Stimulated activated naive B cell treated with anti-CD40 and anti-IgM and Interleukin-4, amounts not matched to agents 10 μg/mL and 1 μg/mL and 100 μg/mL, for 72 hours (primary cell): ENCODE data around the gene SLC28A1.

ENCODE experiments used
- ATAC-seq, 2 donors: fragments of 150-1000 bp; cut with Tn5 transposase; replicated peaks; 2 replicates each; pipeline ENCODE4 v1.10.0; 2021; ENCODE audit warnings: moderate library complexity in 1 of 2
- DNase-seq: peaks from one replicate; pipeline ENCODE4 v3.0.0; 2021
- H3K27ac Mint-ChIP-seq: one replicate; pipeline ENCODE4 v1.8.0; 2022; ENCODE audit warnings: mild to moderate bottlenecking, mixed read lengths
- H3K27me3 Mint-ChIP-seq, 2 donors: one replicate each; pipeline ENCODE4 v1.8.0; 2022; ENCODE audit warnings: mixed read lengths in 2 of 2
- H3K36me3 Mint-ChIP-seq, 2 donors: one replicate each; pipeline ENCODE4 v1.8.0; 2022; ENCODE audit warnings: mixed read lengths in 2 of 2, mild to moderate bottlenecking in 1 of 2
- H3K4me1 Mint-ChIP-seq, 2 donors: one replicate each; pipeline ENCODE4 v1.8.0; 2022; ENCODE audit warnings: mixed read lengths in 2 of 2, mild to moderate bottlenecking in 1 of 2
- H3K4me3 Mint-ChIP-seq, 2 donors: one replicate each; pipeline ENCODE4 v1.8.0; 2022; ENCODE audit warnings: mild to moderate bottlenecking in 2 of 2, mixed read lengths in 2 of 2, moderate library complexity in 1 of 2
- H3K9me3 Mint-ChIP-seq, 2 donors: one replicate each; pipeline ENCODE4 v1.8.0; 2022; ENCODE audit warnings: mixed read lengths in 2 of 2, mild to moderate bottlenecking in 1 of 2

The SLC28A1 gene

GRCh38 chr15:84855765-84856164 is 28.7 kb upstream of the SLC28A1 start:
- Mint-ChIP-seq H3K27ac (no peak overlapping the region), H3K27me3 (no peaks in the 10 kb centered on the region), H3K4me3 (no peak overlapping the region), H3K4me1 (no peaks in the 10 kb centered on the region), H3K9me3 (no peaks in the 10 kb centered on the region), H3K36me3 (no peaks in the 10 kb centered on the region)
- ATAC-seq, result no peak
- no peak for DNase-seq

- ATAC-seq (no peak), DNase-seq (no peak)
- H3K27me3 Mint-ChIP-seq, result no peaks in the 10 kb centered on the region
- H3K36me3 Mint-ChIP-seq, result no peaks in the 10 kb centered on the region
- no peaks in the 10 kb centered on the region for H3K9me3 Mint-ChIP-seq
- no peak overlapping the region for H3K4me3 Mint-ChIP-seq
- H3K27ac Mint-ChIP-seq, result no peak overlapping the region
- no peaks in the 10 kb centered on the region for H3K4me1 Mint-ChIP-seq
Observed at GRCh38 chr15:84856731-84857417, 27.6 kb upstream of the SLC28A1 start.

GRCh38 chr15:84857418-84858004 is 27.0 kb upstream of the SLC28A1 start:
- H3K9me3 Mint-ChIP-seq, result no peaks in the 10 kb centered on the region
- no peaks in the 10 kb centered on the region for H3K27me3 Mint-ChIP-seq
- no peak for ATAC-seq
- no peak overlapping the region for H3K27ac Mint-ChIP-seq
- no peaks in the 10 kb centered on the region for H3K36me3 Mint-ChIP-seq
- no peak for DNase-seq
- no peak overlapping the region for H3K4me3 Mint-ChIP-seq
- no peaks in the 10 kb centered on the region for H3K4me1 Mint-ChIP-seq

GRCh38 chr15:84858231-84858630 is 26.2 kb upstream of the SLC28A1 start:
- no peaks in the 10 kb centered on the region for H3K36me3 Mint-ChIP-seq
- H3K9me3 Mint-ChIP-seq, result no peaks in the 10 kb centered on the region
- H3K4me1 Mint-ChIP-seq, result no peaks in the 10 kb centered on the region
- DNase-seq, result no peak
- H3K4me3 Mint-ChIP-seq, result no peak overlapping the region
- H3K27me3 Mint-ChIP-seq, result no peaks in the 10 kb centered on the region
- no peak for ATAC-seq
- H3K27ac Mint-ChIP-seq, result no peak overlapping the region

- Mint-ChIP-seq H3K9me3 (no peaks in the 10 kb centered on the region), H3K4me3 (no peak overlapping the region), H3K27ac (no peak overlapping the region), H3K27me3 (no peaks in the 10 kb centered on the region), H3K4me1 (no peaks in the 10 kb centered on the region), H3K36me3 (no peaks in the 10 kb centered on the region)
- DNase-seq, result no peak
- no peak for ATAC-seq
Observed at GRCh38 chr15:84859144-84859543, 25.3 kb upstream of the SLC28A1 start.

GRCh38 chr15:84859651-84860050 is 24.8 kb upstream of the SLC28A1 start:
- Mint-ChIP-seq H3K27ac (peak overlapping the region; percentile 65), H3K27me3 (no peaks in the 10 kb centered on the region), H3K9me3 (no peaks in the 10 kb centered on the region), H3K36me3 (no peaks in the 10 kb centered on the region), H3K4me3 (no peak overlapping the region), H3K4me1 (no peaks in the 10 kb centered on the region)
- DNase-seq (no peak), ATAC-seq (no peak)

GRCh38 chr15:84861781-84862180 is 22.7 kb upstream of the SLC28A1 start:
- H3K9me3 Mint-ChIP-seq, result no peaks in the 10 kb centered on the region
- no peaks in the 10 kb centered on the region for H3K36me3 Mint-ChIP-seq

GRCh38 chr15:84862214-84862975 is 22.1 kb upstream of the SLC28A1 start:
- Mint-ChIP-seq H3K27ac (no peak overlapping the region), H3K4me1 (no peaks in the 10 kb centered on the region), H3K36me3 (no peaks in the 10 kb centered on the region), H3K4me3 (no peak overlapping the region), H3K9me3 (no peaks in the 10 kb centered on the region), H3K27me3 (no peaks in the 10 kb centered on the region)
- DNase-seq, result no peak
- ATAC-seq, result no peak

More at GRCh38 chr15:84861781-84862180, 22.7 kb upstream of the SLC28A1 start:
- Mint-ChIP-seq H3K4me3 (no peak overlapping the region), H3K4me1 (no peaks in the 10 kb centered on the region), H3K27ac (no peak overlapping the region), H3K27me3 (no peaks in the 10 kb centered on the region)
- DNase-seq (no peak), ATAC-seq (no peak)

- no peak overlapping the region for H3K27ac Mint-ChIP-seq
- ATAC-seq (no peak), DNase-seq (no peak)
- H3K4me3 Mint-ChIP-seq, result no peak overlapping the region
- no peaks in the 10 kb centered on the region for H3K36me3 Mint-ChIP-seq
- H3K4me1 Mint-ChIP-seq, result no peaks in the 10 kb centered on the region
- no peaks in the 10 kb centered on the region for H3K27me3 Mint-ChIP-seq
- H3K9me3 Mint-ChIP-seq, result no peaks in the 10 kb centered on the region
Observed at GRCh38 chr15:84863565-84864443, 20.7 kb upstream of the SLC28A1 start.

GRCh38 chr15:84864444-84864795 is 20.0 kb upstream of the SLC28A1 start:
- H3K27ac Mint-ChIP-seq, result no peak overlapping the region
- H3K27me3 Mint-ChIP-seq, result no peaks in the 10 kb centered on the region

GRCh38 chr15:84865074-84865569 is 19.3 kb upstream of the SLC28A1 start:
- H3K9me3 Mint-ChIP-seq, result no peaks in the 10 kb centered on the region
- ATAC-seq (no peak), DNase-seq (no peak)
- H3K27ac Mint-ChIP-seq, result no peak overlapping the region
- H3K27me3 Mint-ChIP-seq, result no peaks in the 10 kb centered on the region
- H3K36me3 Mint-ChIP-seq, result no peaks in the 10 kb centered on the region
- no peak overlapping the region for H3K4me3 Mint-ChIP-seq
- no peaks in the 10 kb centered on the region for H3K4me1 Mint-ChIP-seq

More at GRCh38 chr15:84864444-84864795, 20.0 kb upstream of the SLC28A1 start:
- no peak for ATAC-seq
- H3K4me3 Mint-ChIP-seq, result no peak overlapping the region
- H3K4me1 Mint-ChIP-seq, result no peaks in the 10 kb centered on the region
- H3K9me3 Mint-ChIP-seq, result no peaks in the 10 kb centered on the region
- no peak for DNase-seq
- H3K36me3 Mint-ChIP-seq, result no peaks in the 10 kb centered on the region

GRCh38 chr15:84868037-84868880 is 16.2 kb upstream of the SLC28A1 start:
- no peaks in the 10 kb centered on the region for H3K4me1 Mint-ChIP-seq
- DNase-seq (no peak), ATAC-seq (no peak)
- no peak overlapping the region for H3K4me3 Mint-ChIP-seq
- H3K27me3 Mint-ChIP-seq, result no peaks in the 10 kb centered on the region
- no peaks in the 10 kb centered on the region for H3K9me3 Mint-ChIP-seq
- no peaks in the 10 kb centered on the region for H3K36me3 Mint-ChIP-seq
- no peak overlapping the region for H3K27ac Mint-ChIP-seq

GRCh38 chr15:84869510-84869909 is 15.0 kb upstream of the SLC28A1 start:
- H3K4me1 Mint-ChIP-seq, result no peaks in the 10 kb centered on the region
- H3K36me3 Mint-ChIP-seq, result no peaks in the 10 kb centered on the region
- ATAC-seq (no peak), DNase-seq (no peak)
- no peaks in the 10 kb centered on the region for H3K27me3 Mint-ChIP-seq
- no peak overlapping the region for H3K27ac Mint-ChIP-seq
- H3K4me3 Mint-ChIP-seq, result no peak overlapping the region
- H3K9me3 Mint-ChIP-seq, result no peaks in the 10 kb centered on the region
